HG03196 (cell line): ENCODE results near the gene ELOVL6.
"Not testable (repeated sequence)": the region's sequence is repeated elsewhere in the genome, so short reads cannot be mapped to it uniquely, and the experiment has no call there.

Source experiments
- ATAC-seq: cut with Tn5 transposase; IDR thresholded peaks from one replicate; pipeline ENCODE4 v1.9.1; 2021; ENCODE audit not compliant: unreplicated experiment

ELOVL6 gene

GRCh38 chr4:110042545-110043517 is 155.6 kb downstream of the ELOVL6 start:
- ATAC-seq: no peak

- no peak for ATAC-seq
Observed at GRCh38 chr4:110041735-110042134, 156.7 kb downstream of the ELOVL6 start.

- not testable (repeated sequence) for ATAC-seq
Observed at GRCh38 chr4:110039164-110039563, 159.3 kb downstream of the ELOVL6 start.

- peak; percentile 96 for ATAC-seq
Observed at GRCh38 chr4:110034026-110034393, 164.4 kb downstream of the ELOVL6 start.

- ATAC-seq: no peak
Observed at GRCh38 chr4:110033355-110034025, 164.9 kb downstream of the ELOVL6 start.

- ATAC-seq: no peak
Observed at GRCh38 chr4:110032603-110033002, 165.8 kb downstream of the ELOVL6 start.

- ATAC-seq: no peak
Observed at GRCh38 chr4:110025718-110026117, 172.7 kb downstream of the ELOVL6 start.

- no peak for ATAC-seq
Observed at GRCh38 chr4:110025056-110025455, 173.4 kb downstream of the ELOVL6 start.

GRCh38 chr4:110022457-110022856 is 176.0 kb downstream of the ELOVL6 start:
- no peak for ATAC-seq

GRCh38 chr4:110020646-110021443 is 177.6 kb downstream of the ELOVL6 start:
- ATAC-seq: no peak

- ATAC-seq: no peak
Observed at GRCh38 chr4:110020139-110020538, 178.3 kb downstream of the ELOVL6 start.

GRCh38 chr4:110019153-110019552 is 179.3 kb downstream of the ELOVL6 start:
- no peak for ATAC-seq

GRCh38 chr4:110014233-110014632 is 184.2 kb downstream of the ELOVL6 start:
- ATAC-seq: no peak

- peak; percentile 58 for ATAC-seq
Observed at GRCh38 chr4:110012917-110013316, 185.5 kb downstream of the ELOVL6 start.

- no peak for ATAC-seq
Observed at GRCh38 chr4:110010797-110011196, 187.6 kb downstream of the ELOVL6 start.

GRCh38 chr4:110009550-110009949 is 188.9 kb downstream of the ELOVL6 start:
- ATAC-seq: no peak

- ATAC-seq: no peak
Observed at GRCh38 chr4:110008540-110008939, 189.9 kb downstream of the ELOVL6 start.

- no peak for ATAC-seq
Observed at GRCh38 chr4:110007217-110007616, 191.2 kb downstream of the ELOVL6 start.

GRCh38 chr4:110005461-110006056 is 192.9 kb downstream of the ELOVL6 start:
- peak; percentile 70 for ATAC-seq

- ATAC-seq: no peak
Observed at GRCh38 chr4:110004556-110004955, 193.9 kb downstream of the ELOVL6 start.
